Measurements from ENCODE around the gene ZNF786.
"Not testable (repeated sequence)": the region's sequence is repeated elsewhere in the genome, so short reads cannot be mapped to it uniquely, and the experiment has no call there.

The ZNF786 gene, protein sequence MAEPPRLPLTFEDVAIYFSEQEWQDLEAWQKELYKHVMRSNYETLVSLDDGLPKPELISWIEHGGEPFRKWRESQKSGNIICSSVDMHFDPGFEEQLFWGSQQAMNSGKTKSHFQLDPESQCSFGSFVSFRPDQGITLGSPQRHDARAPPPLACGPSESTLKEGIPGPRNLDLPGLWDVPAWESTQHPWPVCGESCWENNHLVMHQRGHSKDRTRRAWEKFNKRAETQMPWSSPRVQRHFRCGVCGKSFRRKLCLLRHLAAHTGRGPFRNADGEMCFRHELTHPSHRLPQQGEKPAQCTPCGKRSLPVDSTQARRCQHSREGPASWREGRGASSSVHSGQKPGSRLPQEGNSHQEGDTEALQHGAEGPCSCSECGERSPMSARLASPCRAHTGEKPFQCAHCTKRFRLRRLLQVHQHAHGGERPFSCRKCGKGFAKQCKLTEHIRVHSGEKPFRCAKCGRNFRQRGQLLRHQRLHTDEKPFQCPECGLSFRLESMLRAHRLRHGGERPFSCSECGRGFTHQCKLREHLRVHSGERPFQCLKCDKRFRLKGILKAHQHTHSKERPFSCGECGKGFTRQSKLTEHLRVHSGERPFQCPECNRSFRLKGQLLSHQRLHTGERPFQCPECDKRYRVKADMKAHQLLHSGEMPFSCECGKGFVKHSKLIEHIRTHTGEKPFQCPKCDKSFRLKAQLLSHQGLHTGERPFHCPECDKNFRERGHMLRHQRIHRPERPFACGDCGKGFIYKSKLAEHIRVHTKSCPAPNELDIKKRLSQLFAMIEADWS

DNA sequence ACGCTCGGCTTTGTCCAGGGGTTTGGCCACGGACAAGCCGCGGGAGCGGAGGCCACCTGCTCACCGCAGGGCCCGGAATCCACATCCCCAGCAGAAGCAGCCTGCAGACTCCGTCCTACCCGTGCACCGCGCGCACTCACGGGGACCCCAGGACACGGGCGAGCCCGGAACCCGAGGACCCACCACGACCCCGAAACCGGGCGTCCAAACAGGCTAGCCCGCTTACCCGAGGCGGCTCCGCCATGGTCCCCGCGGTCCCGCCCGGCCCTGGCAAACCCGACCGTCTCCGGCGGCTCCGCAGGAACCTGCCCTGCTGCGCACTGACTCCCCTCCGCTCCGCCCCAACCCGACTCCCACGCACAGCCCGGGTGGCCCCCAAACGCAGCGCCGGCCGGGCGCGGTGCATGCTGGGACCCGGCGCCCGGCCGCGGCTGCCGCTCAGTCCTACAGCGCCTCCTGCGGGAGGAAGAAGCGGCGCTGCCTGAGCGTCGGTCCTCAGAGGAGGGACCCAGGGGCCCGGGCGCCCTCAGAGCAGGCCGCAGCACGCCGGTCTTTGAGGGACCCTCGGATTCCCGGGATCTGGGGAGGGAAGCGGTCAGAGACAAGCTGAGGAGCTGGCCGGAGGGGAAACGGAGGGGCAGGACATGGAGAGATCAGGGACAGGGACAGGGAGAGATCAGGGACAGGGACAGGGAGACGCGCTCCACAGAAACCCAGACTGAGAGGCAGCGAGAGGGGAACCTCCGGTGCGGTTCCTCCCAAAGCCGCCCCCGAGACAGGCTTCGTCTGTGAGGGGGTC is at the start of gene ZNF786:
TSS of gene ZNF786 (minus strand) at position 322 of the 799 bp plus-strand sequence. CDS start at position 244, 78 bp downstream.
- DNase-seq (ENCODE audit: low spot score): peak; percentile 92

DNA sequence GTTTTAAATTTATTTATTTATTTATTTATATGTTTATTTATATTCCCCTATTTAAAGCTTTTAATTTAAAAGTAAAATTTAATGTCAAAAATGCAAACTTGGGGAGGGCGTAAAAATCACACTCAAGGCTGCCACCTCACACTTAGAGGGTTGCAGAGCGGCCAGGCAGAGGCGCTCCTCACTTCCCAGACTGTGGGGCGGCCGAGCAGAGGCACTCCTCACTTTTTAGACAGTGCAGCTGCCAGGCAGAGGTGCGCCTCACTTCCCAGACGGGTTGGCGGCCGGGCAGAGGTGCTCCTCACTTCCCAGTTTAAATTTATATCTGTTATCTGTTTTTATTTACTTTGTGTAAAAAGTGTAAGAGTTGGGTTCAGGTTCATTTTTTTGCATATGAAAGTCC is 45.6 kb upstream of the ZNF786 start:
- no peak for DNase-seq (ENCODE audit: low spot score)

DNA sequence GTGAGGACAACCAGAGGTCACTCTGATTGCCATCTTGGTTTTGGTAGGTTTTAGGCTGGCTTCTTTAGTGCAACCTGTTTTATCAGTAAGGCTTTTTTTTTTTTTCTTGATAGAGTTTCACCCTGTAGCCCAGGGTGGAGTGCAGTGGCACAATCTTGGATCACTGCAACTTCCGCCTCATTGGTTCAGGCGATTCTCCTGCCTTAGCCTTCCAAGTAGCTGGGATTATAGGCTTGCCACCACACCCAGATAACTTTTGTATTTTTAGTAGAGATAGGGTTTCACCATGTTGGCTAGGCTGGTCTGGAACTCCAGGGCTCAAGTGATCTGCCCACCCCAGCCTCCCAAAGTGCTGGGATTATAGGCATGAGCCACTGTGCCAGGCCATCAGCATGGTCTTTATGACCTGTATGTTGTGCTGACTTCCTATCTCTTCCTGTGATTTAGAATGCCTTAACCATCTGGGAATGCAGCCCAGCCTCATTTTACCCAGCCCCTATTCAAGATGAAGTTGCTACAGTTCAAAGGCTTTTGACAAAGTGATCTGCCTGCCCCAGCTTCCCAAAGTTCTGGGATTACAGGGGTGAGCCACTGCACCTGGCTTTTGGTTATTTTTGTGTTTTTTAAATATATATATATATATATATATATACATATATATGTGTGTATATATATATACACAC is 42.7 kb upstream of the ZNF786 start:
- no peak for DNase-seq (ENCODE audit: low spot score)

DNA sequence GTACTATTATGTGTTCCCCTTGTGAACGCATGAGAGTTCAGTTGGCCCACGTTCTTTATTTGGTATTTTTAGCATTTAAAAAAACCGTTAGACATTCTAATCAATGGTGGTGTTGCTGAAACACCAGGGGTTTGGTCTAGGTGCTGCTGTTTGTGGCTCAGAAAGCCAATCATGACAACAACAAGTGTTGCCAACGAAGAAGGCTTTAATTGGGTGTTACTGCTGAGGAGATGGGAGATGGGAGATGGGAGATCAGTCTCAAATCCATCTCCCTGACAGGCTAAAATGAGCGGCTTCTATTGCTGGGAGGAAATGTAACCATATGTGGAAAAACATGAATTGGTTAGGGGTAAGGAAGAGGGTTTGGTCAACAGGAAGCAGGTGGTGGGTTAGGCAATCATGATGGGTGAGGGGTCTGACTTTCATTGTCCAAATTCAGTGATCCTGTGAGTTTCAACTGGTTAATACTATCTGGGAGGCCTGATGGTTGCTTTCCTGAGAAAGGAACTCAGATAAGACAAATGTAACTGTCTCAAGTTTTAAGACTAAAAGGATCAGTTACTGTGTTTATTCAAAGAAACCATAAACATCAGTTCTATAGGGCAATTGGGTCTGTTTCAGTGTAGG is 40.2 kb upstream of the ZNF786 start:
- no peak for DNase-seq (ENCODE audit: low spot score)

DNA sequence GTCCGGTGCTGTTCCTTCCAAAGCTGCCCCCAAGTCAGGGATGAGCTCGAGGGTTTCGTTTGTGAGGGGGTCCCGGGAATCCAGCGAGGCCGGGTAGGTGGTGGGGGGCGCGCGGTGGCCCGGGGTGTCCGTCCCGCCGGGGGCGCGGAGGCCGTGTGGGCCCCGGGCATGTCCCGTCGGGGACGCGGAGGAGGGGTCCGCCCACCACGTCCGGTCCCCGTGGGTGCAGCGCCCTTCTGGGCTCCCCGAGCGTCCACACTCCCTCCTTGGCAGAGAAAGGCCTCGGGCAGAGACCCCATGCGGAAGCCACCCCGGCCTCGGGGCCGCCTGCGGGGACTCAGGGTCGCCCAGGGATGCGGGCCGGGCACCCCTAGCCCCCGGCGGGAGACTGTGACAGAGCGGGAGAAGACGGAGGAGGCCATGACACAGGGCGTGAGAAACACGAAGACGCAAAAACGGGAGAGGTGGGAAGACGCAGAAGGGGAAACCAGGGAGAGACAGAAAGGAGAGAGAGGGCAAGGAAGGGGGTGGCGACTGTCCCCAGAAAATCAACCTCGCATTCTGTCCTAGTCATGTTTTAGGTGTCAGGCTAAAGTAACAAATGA is 36.2 kb upstream of the ZNF786 start:
- DNase-seq (ENCODE audit: low spot score): peak; percentile 49

DNA sequence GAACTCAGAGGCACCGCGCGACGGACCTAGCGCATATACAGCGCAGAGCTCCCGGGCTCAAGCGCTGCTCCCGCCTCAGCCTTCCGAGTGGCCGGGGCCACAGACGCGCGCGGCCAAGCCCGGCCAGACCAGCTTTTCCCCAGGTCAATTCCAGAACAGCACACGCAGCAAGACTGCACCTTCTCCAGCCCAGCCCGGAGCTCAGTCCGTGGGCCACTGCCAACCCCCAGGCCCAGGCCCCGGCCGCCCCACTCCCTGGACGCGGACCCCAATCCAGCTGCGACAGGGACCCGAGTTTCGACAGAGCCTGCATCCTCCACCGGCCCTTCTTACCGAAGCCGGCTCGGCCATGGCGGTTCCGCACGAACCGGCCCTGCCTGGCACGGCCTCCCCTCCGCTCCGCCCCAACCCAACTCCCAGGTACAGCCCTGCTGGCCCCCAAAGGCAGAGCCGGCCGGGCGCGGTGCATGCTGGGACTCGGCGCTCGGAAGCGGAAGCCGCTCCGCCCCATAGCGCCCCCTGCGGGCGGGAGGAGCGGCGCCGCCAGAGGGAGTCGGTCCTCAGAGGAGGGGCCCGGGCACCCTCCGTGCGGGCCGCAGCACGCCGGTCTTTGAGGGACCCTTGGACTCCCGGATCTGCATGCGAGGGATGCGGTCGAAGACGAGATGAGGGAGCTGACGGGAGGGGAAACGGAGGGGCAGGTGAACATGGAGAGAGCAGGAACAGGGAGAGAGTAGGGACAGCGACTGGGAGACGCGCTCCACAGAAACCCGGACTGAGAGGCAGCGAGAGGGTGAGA is 35.5 kb upstream of the ZNF786 start, which contains the start of gene ZNF425:
TSS of gene ZNF425 (minus strand) at position 462 of the 799 bp plus-strand sequence. CDS start at position 351, 111 bp downstream.
- DNase-seq (ENCODE audit: low spot score): peak; percentile 94

DNA sequence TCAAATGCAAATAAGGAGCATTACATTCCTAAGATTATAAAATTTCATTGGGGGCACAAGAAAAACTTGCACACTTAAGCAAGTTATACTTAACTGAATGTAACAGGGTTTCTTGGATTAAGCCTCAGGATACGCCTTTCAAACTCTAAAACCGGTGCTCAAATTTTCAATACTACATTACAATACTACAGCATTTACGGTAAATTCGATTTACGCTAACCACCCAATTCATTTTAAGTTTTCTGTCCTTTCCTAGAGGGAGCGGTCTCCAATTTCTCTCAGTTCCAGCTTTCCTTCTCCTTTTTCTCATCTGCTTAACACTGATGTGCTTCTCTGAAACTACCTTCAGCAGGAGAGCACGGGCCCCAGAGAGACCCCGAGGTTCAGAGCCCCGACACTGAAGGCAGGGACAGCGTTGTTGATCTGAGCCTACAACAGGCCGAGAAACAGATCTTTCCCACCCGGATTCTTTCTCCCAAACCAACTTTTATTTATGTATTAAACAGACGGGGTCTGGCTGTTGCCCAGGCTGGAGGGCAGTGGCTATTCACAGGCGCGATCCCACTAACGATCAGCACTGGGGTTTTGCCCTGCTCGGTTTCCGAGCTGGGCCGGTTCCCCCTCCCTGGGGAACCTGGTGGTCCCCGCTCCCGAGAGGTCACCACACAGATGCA is 34.8 kb upstream of the ZNF786 start:
- no peak for DNase-seq (ENCODE audit: low spot score)

DNA sequence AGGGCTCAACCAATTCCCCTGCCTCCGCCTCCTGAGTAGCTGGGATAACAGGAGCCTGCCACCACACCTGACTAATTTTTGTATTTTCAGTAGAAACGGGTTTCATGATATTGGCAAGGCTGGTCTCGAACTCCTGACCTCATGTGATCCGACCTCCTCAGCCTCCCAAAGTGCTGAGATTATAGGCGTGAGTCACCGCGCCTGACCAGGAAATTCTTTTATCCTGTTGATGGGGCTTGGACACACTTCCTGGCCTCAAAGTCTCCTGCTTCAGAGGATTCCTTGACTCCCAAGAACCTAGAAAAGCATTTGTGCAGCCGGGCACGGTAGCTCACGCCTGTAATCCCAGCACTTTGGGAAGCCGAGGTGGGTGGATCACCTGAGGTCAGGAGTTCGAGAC is 19.5 kb upstream of the ZNF786 start:
- DNase-seq (ENCODE audit: low spot score): no peak

DNA sequence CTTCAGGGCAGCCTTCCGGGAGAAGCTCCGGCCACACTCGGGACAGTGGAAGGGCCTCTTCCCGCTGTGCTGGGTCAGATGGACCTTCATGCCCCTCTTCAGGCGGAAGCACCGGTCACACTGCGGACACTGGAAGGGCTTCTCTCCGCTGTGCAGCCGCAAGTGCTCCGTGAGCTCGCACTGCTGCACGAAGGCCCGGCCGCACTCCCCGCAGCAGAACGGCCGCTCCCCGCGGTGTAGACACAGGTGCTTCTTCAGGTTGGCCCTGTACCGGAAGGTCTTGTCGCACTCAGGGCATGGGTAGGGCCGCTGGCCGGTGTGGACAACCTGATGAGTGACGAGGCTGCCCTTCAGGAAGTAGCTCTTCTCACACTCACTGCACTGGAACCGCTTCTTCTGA is 14.2 kb upstream of the ZNF786 start:
- no peak for DNase-seq (ENCODE audit: low spot score)

DNA sequence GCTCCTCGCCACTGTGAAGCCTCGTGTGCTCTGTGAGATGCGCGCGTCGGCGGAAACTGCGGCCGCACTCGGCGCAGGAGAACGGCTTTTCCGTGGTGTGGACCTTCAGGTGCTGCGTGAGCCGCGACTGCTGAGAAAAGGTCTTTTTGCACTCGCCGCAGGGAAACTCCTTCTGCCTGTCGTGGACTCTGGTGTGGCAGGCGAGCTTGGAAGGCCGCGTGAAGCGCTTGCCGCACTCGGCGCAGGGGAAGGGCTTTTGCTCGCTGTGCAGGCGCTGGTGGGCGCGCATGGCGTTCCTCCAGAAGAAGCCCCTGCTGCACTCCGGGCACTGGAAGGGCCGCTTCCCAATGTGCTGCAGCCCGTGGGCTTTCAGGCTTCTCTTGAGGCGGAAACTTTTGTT is 13.7 kb upstream of the ZNF786 start:
- DNase-seq (ENCODE audit: low spot score): no peak

DNA sequence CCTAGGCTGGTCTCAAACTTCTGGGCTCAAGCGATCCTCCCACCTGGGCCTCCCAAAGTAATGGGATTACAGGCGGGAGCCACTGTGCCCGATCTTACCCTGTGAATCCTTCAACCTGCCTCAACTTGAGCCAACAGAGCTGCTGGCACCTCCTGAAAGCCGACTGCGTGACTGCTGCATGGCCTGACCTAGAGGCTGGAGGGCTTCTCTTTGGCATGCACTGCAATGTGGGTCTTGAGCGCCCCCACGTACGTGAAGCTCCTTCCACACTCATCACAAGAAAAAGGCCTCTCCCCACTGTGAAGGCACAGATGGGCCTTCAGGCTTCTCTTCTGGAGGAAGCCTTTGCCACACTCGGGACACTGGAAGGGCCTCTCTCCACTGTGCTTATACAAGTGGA is 12.9 kb upstream of the ZNF786 start:
- DNase-seq (ENCODE audit: low spot score): no peak

DNA sequence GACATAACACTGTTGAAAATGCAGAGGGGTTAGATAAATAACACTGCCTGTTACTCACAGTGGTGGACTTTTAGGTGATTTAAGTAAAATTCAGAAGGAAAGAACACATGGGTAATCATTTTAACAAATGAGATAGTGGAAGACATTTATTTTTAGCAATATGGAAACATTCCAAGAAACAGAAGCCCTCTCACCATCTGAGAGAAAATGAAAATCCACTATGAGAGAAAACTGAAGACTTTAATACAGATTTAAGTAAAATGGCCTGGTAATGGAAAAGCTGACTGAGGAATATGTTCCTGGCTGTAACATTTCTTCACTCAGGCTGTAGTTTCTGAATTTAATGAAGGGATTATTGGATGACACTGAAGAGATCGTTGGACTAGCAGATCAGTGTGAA is 12.1 kb upstream of the ZNF786 start:
- DNase-seq (ENCODE audit: low spot score): no peak

DNA sequence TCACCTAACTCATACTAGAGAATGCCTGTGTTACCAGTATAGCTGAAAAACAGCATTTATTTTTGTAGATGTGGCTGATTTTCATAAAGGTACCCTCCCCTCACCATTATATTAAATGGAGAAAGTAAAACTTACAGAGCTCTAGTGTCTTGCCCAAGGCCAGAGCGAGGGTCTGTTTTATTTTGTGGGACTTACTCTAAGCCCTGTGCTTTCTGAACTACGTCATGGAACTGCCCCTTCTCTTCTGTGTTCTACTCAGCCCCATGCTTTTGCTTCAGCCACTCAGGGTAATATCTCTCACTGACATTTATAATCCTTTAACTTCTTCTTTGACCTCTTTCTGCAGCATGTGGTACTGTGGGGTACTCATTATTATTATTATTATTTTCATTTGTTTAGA is 10.3 kb upstream of the ZNF786 start:
- DNase-seq (ENCODE audit: low spot score): no peak

DNA sequence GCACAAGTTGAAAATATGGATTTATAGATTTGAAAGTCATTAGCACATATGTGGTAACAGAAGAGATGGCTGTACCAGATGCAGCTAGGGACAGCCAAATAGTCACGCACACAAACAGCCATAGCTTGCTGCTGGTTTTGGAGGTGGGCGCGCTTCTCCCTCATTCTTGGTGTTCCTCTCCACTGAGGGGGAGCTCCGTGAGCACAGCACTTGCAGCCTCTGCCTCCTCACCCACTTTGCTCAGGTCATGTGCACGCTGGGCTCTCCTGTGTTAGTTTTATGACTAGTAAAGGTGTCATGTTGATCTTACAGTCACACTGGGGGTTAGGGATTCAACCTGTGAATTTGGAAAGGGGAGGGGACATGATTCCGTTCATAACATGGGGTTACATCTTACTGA is 8.5 kb upstream of the ZNF786 start:
- no peak for DNase-seq (ENCODE audit: low spot score)

DNA sequence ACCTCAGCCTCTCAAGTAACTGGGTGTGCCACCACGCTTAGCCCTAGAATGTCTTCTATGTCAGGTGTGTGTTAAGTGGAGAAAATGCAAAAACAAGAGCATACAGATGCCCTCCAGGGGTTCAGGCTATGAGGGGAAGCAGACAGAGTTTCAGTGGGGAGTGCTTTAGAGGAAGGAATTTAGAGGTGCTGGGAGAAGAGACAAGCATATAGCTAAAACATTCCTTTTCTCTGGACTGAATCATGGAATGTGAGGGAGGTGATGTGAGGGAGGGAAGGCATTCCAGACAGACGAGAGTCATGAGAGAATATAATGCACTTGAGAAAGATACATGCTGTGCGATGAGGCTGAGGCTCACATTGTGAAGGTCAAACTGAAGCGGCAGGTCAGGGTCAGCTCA is 6.6 kb upstream of the ZNF786 start:
- no peak for DNase-seq (ENCODE audit: low spot score)

DNA sequence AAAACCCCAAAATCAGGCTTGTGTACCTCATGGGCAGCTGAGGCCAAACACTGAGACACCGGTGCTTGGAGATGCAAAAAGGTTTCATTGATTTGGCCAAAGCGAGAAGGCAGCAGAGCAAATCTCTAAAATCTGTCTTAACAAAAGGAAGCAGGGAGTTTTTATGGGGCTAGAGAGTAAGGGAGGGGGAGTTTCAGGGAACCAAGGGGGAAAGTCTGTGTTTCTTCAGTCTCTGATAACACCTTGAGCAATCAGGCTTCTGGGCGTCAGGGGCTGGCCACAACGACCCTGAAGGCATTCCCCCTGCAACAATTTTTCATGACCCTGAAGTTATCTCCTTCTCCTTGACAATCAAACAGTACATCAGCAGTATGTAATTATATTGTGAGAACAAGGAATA is 2.7 kb upstream of the ZNF786 start:
- DNase-seq (ENCODE audit: low spot score): no peak

DNA sequence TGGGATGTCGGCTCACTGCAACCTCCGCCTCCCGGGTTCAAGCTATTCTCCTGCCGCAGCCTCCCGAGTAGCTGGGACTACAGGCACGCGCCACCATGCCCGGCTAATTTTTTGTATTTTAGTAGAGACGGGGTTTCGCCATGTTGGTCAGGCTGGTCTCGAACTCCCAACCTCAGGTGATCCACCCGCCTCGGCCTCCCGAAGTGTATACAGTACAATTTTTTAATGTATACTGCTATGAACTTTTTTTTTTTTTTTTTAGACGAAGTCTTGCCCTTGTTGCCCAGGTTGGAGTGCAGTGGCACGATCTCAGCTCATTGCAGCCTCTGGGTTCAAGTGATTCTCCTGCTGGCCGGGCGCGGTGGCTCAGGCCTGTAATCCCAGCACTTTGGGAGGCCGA is 1.7 kb upstream of the ZNF786 start:
- DNase-seq (ENCODE audit: low spot score): not testable (repeated sequence)

DNA sequence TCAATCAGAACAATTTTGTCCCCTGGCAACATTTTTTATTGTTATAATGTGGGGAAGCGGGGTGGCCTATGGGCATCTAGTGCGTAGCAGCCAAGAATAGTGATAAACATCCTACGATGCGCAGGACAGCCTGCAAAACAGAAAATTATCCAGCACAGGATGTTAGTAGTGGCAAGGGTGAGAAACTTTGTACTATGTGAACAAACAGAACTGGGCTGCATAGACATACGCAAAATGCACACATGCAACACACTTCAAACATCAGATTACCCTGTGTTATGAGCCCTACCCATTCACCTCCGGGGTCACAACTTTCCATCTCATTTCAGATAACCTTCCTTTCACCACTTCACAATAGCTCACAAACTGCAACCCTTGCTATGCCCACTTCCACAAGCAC is 3.1 kb downstream of the ZNF786 start:
- no peak for DNase-seq (ENCODE audit: low spot score)

DNA sequence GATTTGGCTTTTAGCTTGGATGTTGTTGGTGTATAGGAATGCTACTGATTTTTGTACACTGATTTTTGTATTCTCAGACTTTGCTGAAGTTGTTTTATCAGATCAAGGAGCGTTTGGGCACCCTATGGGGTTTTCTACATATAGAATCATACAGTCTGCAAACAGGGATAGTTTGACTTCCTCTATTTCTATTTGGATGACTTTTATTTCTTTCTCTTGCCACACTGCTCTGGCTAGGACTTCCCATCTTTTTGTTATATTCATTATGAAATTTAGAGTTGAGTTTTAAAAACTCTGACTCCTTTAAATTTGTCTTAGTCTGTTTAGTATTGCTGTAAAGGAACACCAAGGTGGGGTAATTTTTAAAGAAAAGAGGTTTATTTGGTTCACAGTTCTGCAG is 4.7 kb downstream of the ZNF786 start:
- DNase-seq (ENCODE audit: low spot score): no peak

DNA sequence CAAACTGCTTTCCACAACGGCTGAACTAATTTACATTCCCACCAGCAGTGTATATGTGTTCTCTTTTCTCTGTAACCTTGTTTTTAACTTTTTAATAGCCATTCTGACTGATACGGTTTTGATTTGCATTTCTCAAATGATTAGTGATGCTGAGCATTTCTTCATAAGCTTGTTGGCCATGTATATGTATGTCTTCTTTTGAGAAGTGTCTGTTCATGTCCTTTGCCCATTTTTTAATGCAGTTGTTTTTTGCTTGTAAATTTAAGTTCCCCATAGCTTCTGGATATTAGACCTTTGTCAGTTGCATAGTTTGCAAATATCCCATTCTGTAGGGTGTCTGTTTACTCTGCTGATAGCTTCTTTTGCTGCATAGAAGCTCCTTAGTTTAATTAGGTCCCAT is 6.1 kb downstream of the ZNF786 start:
- DNase-seq (ENCODE audit: low spot score): no peak
